ENCODE measurements around the gene MBD6.
"Not testable (repeated sequence)": the region's sequence is repeated elsewhere in the genome, so short reads cannot be mapped to it uniquely, and the experiment has no call there.

MBD6 gene

DNA sequence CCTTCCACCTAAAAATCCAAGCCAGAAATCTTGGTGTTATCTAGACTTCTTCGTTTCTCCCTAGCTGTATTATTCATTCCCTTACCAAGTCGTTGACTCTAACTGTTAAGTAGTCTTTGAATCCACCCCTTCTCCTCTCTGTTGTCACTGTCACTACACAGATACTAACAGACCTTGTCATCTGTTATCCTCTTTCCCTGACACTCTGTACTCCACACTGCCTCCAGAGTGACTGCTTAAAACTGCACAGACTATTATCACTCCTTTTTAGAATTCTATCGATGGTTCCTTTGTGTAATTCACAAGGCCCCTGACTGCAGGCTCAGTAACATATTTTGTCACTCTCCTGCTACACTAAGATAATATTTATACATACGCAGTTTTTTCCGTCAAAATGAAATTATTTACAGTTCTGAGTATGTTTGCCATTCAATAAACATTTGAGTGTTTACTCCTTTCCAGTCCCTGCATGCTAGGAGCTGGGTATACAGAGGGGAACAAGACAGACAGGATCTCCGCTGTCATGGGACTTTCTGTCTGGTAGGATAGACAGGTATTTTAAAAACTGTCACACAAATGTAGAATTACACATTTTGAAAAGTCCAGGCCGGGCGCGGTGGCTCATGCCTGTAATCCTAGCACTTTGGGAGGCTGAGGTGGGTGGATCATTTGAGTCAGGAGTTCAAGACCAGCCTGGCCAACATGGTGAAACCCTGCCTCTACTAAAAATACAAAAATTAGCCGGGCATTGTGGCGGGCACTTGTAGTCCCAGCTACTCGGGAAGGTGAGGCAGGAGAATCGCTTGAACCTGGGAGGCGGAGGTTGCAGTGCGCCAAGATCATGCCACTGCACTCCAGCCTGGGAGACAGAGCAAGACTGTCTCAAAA is 31.0 kb upstream of the MBD6 start:
- peaks cover 10% of the 10 kb centered on the region for H3K4me1 ChIP-seq (ENCODE audit: control insufficient read depth, insufficient read depth, low read length, unreplicated experiment)
- no peak overlapping the region for H3K4me3 ChIP-seq (ENCODE audit: low read depth, low read length)
- peaks cover 21% of the 10 kb centered on the region for H3K36me3 ChIP-seq (ENCODE audit: insufficient read depth, low read length)
- no peak overlapping the region for H3K27ac ChIP-seq (ENCODE audit: low read depth, low read length)
- H3K79me2 ChIP-seq (ENCODE audit: control insufficient read depth, insufficient read depth, low read length, unreplicated experiment) = peaks cover 26% of the 10 kb centered on the region
- no peak overlapping the region for H2AFZ ChIP-seq (ENCODE audit: low read length, unreplicated experiment)
- H3K27me3 ChIP-seq (ENCODE audit: insufficient read depth, low read length) = no peaks in the 10 kb centered on the region

DNA sequence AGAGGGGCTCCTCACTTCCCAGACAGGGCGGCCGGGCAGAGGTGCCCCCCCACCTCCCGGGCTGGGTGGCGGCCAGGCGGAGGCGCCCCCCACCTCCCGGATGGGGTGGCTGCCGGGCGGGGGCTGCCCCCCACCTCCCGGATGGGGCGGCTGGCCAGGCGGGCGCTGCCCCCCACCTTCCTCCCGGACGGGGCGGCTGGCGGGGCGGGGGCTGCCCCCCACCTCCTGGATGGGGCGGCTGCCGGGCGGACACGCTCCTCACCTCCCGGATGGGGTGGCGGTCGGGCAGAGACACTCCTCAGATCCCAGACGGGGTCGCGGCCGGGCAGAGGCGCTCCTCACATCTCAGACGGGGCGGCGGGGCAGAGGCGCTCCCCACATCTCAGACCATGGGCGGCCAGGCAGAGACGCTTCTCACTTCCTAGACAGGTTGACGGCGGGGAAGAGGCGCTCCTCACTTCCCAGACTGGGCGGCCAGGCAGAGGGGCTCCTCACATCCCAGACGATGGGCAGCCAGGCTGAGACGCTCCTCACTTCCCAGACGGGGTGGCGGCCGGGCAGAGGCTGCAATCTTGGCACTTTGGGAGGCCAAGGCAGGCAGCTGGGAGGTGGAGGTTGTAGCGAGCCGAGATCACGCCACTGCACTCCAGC is 27.4 kb upstream of the MBD6 start:
- peaks cover 33% of the 10 kb centered on the region for H3K36me3 ChIP-seq (ENCODE audit: insufficient read depth, low read length)
- H3K4me1 ChIP-seq (ENCODE audit: control insufficient read depth, insufficient read depth, low read length, unreplicated experiment); H3K27ac ChIP-seq (ENCODE audit: low read depth, low read length); H3K4me3 ChIP-seq (ENCODE audit: low read depth, low read length); H3K79me2 ChIP-seq (ENCODE audit: control insufficient read depth, insufficient read depth, low read length, unreplicated experiment); H2AFZ ChIP-seq (ENCODE audit: low read length, unreplicated experiment); H3K27me3 ChIP-seq (ENCODE audit: insufficient read depth, low read length): not testable (repeated sequence)

DNA sequence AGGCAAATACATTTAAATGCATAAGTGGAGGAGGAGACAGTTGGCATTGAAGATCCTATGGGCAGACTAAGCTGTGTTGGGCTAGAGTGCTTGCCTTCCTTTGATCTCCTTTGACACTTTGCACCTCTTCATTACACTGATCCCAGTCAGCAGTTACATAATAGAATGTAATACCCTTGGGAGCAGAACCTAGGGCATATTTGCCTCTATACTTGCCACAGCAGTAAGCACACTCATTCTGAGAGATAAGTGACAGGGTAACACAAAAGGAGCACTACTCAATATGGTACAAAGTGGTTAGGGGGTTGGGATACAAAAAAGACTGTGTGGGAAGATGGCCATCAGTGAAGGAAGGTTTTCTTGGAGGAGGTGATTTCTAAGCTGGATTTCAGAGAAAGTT is 25.8 kb upstream of the MBD6 start:
- peaks cover 34% of the 10 kb centered on the region for H3K36me3 ChIP-seq (ENCODE audit: insufficient read depth, low read length)
- H3K27me3 ChIP-seq (ENCODE audit: insufficient read depth, low read length) = no peaks in the 10 kb centered on the region
- H3K4me1 ChIP-seq (ENCODE audit: control insufficient read depth, insufficient read depth, low read length, unreplicated experiment) = no peaks in the 10 kb centered on the region
- H3K79me2 ChIP-seq (ENCODE audit: control insufficient read depth, insufficient read depth, low read length, unreplicated experiment) = no peaks in the 10 kb centered on the region
- no peak overlapping the region for H3K4me3 ChIP-seq (ENCODE audit: low read depth, low read length)
- no peak overlapping the region for H2AFZ ChIP-seq (ENCODE audit: low read length, unreplicated experiment)
- H3K27ac ChIP-seq (ENCODE audit: low read depth, low read length) = no peak overlapping the region

- Histone ChIP-seq H3K27me3 (ENCODE audit: insufficient read depth, low read length) (no peaks in the 10 kb centered on the region), H3K4me1 (ENCODE audit: control insufficient read depth, insufficient read depth, low read length, unreplicated experiment) (no peaks in the 10 kb centered on the region), H2AFZ (ENCODE audit: low read length, unreplicated experiment) (no peak overlapping the region), H3K36me3 (ENCODE audit: insufficient read depth, low read length) (peaks cover 39% of the 10 kb centered on the region), H3K79me2 (ENCODE audit: control insufficient read depth, insufficient read depth, low read length, unreplicated experiment) (no peaks in the 10 kb centered on the region), H3K27ac (ENCODE audit: low read depth, low read length) (no peak overlapping the region), H3K4me3 (ENCODE audit: low read depth, low read length) (no peak overlapping the region)
Observed at GRCh38 chr12:57497223-57498131, 25.1 kb upstream of the MBD6 start.

- H3K79me2 ChIP-seq (ENCODE audit: control insufficient read depth, insufficient read depth, low read length, unreplicated experiment) = no peaks in the 10 kb centered on the region
- no peak overlapping the region for H3K27ac ChIP-seq (ENCODE audit: low read depth, low read length)
- H3K36me3 ChIP-seq (ENCODE audit: insufficient read depth, low read length) = peaks cover 34% of the 10 kb centered on the region
- no peaks in the 10 kb centered on the region for H3K27me3 ChIP-seq (ENCODE audit: insufficient read depth, low read length)
- H3K4me1 ChIP-seq (ENCODE audit: control insufficient read depth, insufficient read depth, low read length, unreplicated experiment) = no peaks in the 10 kb centered on the region
- H2AFZ ChIP-seq (ENCODE audit: low read length, unreplicated experiment) = no peak overlapping the region
- no peak overlapping the region for H3K4me3 ChIP-seq (ENCODE audit: low read depth, low read length)
Observed at GRCh38 chr12:57498132-57498502, 24.5 kb upstream of the MBD6 start.

GRCh38 chr12:57498571-57498970 is 24.1 kb upstream of the MBD6 start:
- Histone ChIP-seq H3K79me2 (ENCODE audit: control insufficient read depth, insufficient read depth, low read length, unreplicated experiment) (no peaks in the 10 kb centered on the region), H3K27ac (ENCODE audit: low read depth, low read length) (no peak overlapping the region), H2AFZ (ENCODE audit: low read length, unreplicated experiment) (no peak overlapping the region), H3K27me3 (ENCODE audit: insufficient read depth, low read length) (no peaks in the 10 kb centered on the region), H3K4me3 (ENCODE audit: low read depth, low read length) (no peak overlapping the region), H3K4me1 (ENCODE audit: control insufficient read depth, insufficient read depth, low read length, unreplicated experiment) (no peaks in the 10 kb centered on the region), H3K36me3 (ENCODE audit: insufficient read depth, low read length) (peaks cover 34% of the 10 kb centered on the region)

DNA sequence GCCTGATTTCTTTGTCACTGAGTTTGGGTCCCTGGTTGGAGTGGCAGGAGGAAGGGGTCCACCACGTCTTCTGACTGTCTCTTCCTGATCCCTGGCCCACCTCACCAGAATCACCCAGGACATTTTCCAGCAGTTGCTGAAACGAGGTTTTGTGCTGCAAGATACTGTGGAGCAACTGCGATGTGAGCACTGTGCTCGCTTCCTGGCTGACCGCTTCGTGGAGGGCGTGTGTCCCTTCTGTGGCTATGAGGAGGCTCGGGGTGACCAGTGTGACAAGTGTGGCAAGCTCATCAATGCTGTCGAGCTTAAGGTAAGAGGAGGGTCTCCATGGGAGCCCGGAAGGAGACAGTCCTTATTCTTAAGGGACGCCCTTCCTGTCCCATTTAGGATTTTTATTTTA is 22.4 kb upstream of the MBD6 start:
- no peak overlapping the region for H3K4me3 ChIP-seq (ENCODE audit: low read depth, low read length)
- H3K4me1 ChIP-seq (ENCODE audit: control insufficient read depth, insufficient read depth, low read length, unreplicated experiment) = no peaks in the 10 kb centered on the region
- no peak overlapping the region for H3K27ac ChIP-seq (ENCODE audit: low read depth, low read length)
- H3K27me3 ChIP-seq (ENCODE audit: insufficient read depth, low read length) = no peaks in the 10 kb centered on the region
- H3K79me2 ChIP-seq (ENCODE audit: control insufficient read depth, insufficient read depth, low read length, unreplicated experiment) = no peaks in the 10 kb centered on the region
- peaks cover 39% of the 10 kb centered on the region for H3K36me3 ChIP-seq (ENCODE audit: insufficient read depth, low read length)
- no peak overlapping the region for H2AFZ ChIP-seq (ENCODE audit: low read length, unreplicated experiment)

DNA sequence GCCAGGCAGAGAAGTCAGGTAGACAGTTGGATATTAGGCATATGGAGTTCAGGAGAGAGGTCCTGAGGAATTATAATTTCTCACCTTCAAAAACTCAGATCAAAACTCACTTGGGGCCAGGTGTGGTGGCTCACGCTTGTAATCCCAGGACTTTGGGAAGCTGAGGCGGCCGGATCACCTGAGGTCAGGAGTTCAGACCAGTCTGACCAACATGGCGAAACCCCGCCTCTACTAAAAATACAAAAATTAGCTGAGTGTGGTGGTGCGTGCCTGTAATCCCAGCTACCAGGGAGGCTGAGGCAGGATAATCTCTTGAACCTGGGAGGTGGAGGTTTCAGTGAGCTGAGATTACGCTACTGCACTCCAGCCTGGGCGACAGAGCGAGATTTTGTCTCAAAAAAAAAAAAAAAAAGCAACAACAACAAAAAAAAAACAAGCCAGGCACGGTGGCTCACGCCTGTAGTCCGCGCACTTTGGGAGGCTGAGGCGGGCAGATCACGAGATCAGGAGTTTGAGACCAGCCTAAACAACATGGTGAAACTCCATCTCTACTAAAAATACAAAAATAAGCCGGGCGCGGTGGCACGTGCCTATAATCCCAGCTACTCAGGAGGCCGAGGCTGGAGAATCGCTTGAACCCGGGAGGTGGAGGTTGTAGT is 20.2 kb upstream of the MBD6 start:
- H3K27me3 ChIP-seq (ENCODE audit: insufficient read depth, low read length); H3K4me3 ChIP-seq (ENCODE audit: low read depth, low read length); H3K79me2 ChIP-seq (ENCODE audit: control insufficient read depth, insufficient read depth, low read length, unreplicated experiment); H2AFZ ChIP-seq (ENCODE audit: low read length, unreplicated experiment); H3K27ac ChIP-seq (ENCODE audit: low read depth, low read length); H3K4me1 ChIP-seq (ENCODE audit: control insufficient read depth, insufficient read depth, low read length, unreplicated experiment): not testable (repeated sequence)
- peaks cover 39% of the 10 kb centered on the region for H3K36me3 ChIP-seq (ENCODE audit: insufficient read depth, low read length)

GRCh38 chr12:57506541-57506940 is 16.1 kb upstream of the MBD6 start:
- H3K36me3 ChIP-seq (ENCODE audit: insufficient read depth, low read length) = peaks cover 15% of the 10 kb centered on the region

DNA sequence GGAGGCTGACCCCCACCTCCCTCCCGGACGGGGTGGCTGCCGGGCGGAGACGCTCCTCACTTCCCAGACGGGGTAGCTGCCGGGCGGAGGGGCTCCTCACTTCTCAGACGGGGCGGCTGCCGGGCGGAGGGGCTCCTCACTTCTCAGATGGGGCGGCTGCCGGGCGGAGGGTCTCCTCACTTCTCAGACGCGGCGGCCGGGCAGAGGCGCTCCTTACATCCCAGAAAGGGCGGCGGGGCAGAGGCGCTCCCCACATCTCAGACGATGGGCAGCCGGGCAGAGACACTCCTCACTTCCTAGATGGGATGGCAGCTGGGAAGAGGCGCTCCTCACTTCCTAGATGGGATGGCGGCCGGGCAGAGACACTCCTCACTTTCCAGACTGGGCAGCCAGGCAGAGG is 14.8 kb upstream of the MBD6 start:
- H3K79me2 ChIP-seq (ENCODE audit: control insufficient read depth, insufficient read depth, low read length, unreplicated experiment); H3K27me3 ChIP-seq (ENCODE audit: insufficient read depth, low read length); H3K27ac ChIP-seq (ENCODE audit: low read depth, low read length); H3K4me1 ChIP-seq (ENCODE audit: control insufficient read depth, insufficient read depth, low read length, unreplicated experiment); H2AFZ ChIP-seq (ENCODE audit: low read length, unreplicated experiment); H3K4me3 ChIP-seq (ENCODE audit: low read depth, low read length): not testable (repeated sequence)
- peaks cover 16% of the 10 kb centered on the region for H3K36me3 ChIP-seq (ENCODE audit: insufficient read depth, low read length)

More at GRCh38 chr12:57506541-57506940, 16.1 kb upstream of the MBD6 start:
- not testable (repeated sequence) for H2AFZ ChIP-seq (ENCODE audit: low read length, unreplicated experiment); H3K4me3 ChIP-seq (ENCODE audit: low read depth, low read length); H3K4me1 ChIP-seq (ENCODE audit: control insufficient read depth, insufficient read depth, low read length, unreplicated experiment); H3K27ac ChIP-seq (ENCODE audit: low read depth, low read length); H3K79me2 ChIP-seq (ENCODE audit: control insufficient read depth, insufficient read depth, low read length, unreplicated experiment); H3K27me3 ChIP-seq (ENCODE audit: insufficient read depth, low read length)
